HepG2 (cell line): ENCODE data around the gene SIX5. TPM values are rescaled to one million over a fixed set of nuclear protein-coding genes. Genes with fewer than 3 reads are reported as not detected.
A peak's percentile ranks its signal among the peaks of the same experiment; 100 is the strongest.

Source experiments
- ATAC-seq: fragments of 200-7000 bp; cut with Tn5 transposase; 3 replicates; pipeline ENCODE4 v1.9.1; 2020; ENCODE audit warnings: mild to moderate bottlenecking, moderate library complexity
- BruUV-seq: library from RNA; stranded (reverse); fragments of 400-500 nt; replicated peaks from 2 replicates; lab custom pipeline; 2021; lab: Mats Ljungman, UMichigan
- CTCF ChIA-PET: fragments of 300-600 bp; formaldehyde crosslinking; extraction: SDS; loops from one replicate; lab custom pipeline; 2021; ENCODE audit warnings: low total read pairs, inconsistent platforms, low intra/inter-chr PET ratio; lab: Yijun Ruan, JAX
- POLR2A ChIA-PET: fragments of 350-600 bp; sonication (Branson Sonifier 250); formaldehyde crosslinking; loops from one replicate; lab custom pipeline; 2020; ENCODE audit warnings: antibody characterized with exemption, inconsistent platforms; lab: Yijun Ruan, JAX
- DNase-seq: peaks from one replicate; pipeline ENCODE4 v3.0.0-alpha.2; 2015; ENCODE audit warnings: low spot score
- FAIRE-seq: peaks from 3 replicates; lab custom pipeline; 2011; peaks lifted over from hg19 to GRCh38; lab: Jason Lieb, UNC
- H2AFZ ChIP-seq: one replicate; pipeline ENCODE4 v1.6.1; 2011; ENCODE audit warnings: low read length, inconsistent platforms
- H3K27ac ChIP-seq: fragments of 300-600 bp; 3 replicates; pipeline ENCODE4 v1.8.0; 2011; ENCODE audit warnings: mixed run types, mild to moderate bottlenecking, mixed read lengths, low read length, inconsistent platforms; ENCODE audit not compliant: insufficient read depth; ENCODE audit errors: extremely low read length
- H3K27me3 ChIP-seq, 2 experiments: fragments of 200-600 bp in 1 of 2; 2 replicates in 1 of 2; 3 replicates in 1 of 2; pipeline versions ENCODE4 v1.6.0 to v1.8.0; 2011; ENCODE audit warnings: low read length in 2 of 2, mild to moderate bottlenecking in 2 of 2, moderate library complexity in 2 of 2, inconsistent platforms in 1 of 2; ENCODE audit not compliant: insufficient read depth in 2 of 2, control insufficient read depth in 1 of 2
- H3K36me3 ChIP-seq, 2 experiments: fragments of 200-600 bp in 1 of 2; replicated peaks in 1 of 2; 2 replicates in 1 of 2; 3 replicates in 1 of 2; pipeline versions ENCODE4 v1.5.1 to v1.8.0; 2011; ENCODE audit warnings: low read length in 2 of 2, inconsistent platforms in 1 of 2; ENCODE audit not compliant: insufficient read depth in 2 of 2, control insufficient read depth in 1 of 2
- H3K4me1 ChIP-seq: 2 replicates; pipeline ENCODE4 v1.5.1; 2012; ENCODE audit warnings: low read length, inconsistent platforms; ENCODE audit not compliant: insufficient read depth
- H3K4me2 ChIP-seq: 2 replicates; pipeline ENCODE4 v1.6.0; 2011; ENCODE audit warnings: low read depth, low read length, inconsistent platforms
- H3K4me3 ChIP-seq, 3 experiments: fragments of 200-600 bp in 1 of 3; sonication (generic), shearing (Covaris generic) in 1 of 3; replicated peaks in 1 of 3; 2 replicates each; pipeline ENCODE4 v1.5.1; 2011 to 2016; ENCODE audit warnings: low read length in 3 of 3, inconsistent platforms in 2 of 3, low read depth in 2 of 3, mild to moderate bottlenecking in 2 of 3, control low read depth in 1 of 3, mixed read lengths in 1 of 3; ENCODE audit not compliant: insufficient read depth in 1 of 3
- H3K79me2 ChIP-seq: one replicate; pipeline ENCODE4 v1.6.1; 2011; ENCODE audit warnings: low read length, inconsistent platforms; ENCODE audit not compliant: insufficient read depth
- H3K9ac ChIP-seq: 2 replicates; pipeline ENCODE4 v1.6.0; 2011; ENCODE audit warnings: mild to moderate bottlenecking, low read depth, low read length, inconsistent platforms; ENCODE audit not compliant: insufficient read depth
- H3K9me3 ChIP-seq: 2 replicates; pipeline ENCODE4 v1.5.1; 2012; ENCODE audit warnings: mild to moderate bottlenecking, low read length
- H4K20me1 ChIP-seq: 2 replicates; pipeline ENCODE4 v1.6.0; 2011; ENCODE audit warnings: inconsistent platforms, mild to moderate bottlenecking, low read length, moderate library complexity; ENCODE audit not compliant: insufficient read depth
- AGO2 ChIP-seq: fragments of 200-400 bp; formaldehyde crosslinking; optimal IDR thresholded peaks from 2 replicates; pipeline ENCODE3; 2017; ENCODE audit warnings: mild to moderate bottlenecking, low read depth, low read length, moderate library complexity
- GLI4 ChIP-seq: sonication (generic); formaldehyde crosslinking; IDR thresholded peaks from 2 replicates; pipeline ENCODE4 v1.5.1; 2020; ENCODE audit warnings: missing genetic modification reagents, mild to moderate bottlenecking, moderate library complexity, borderline replicate concordance
- ISX ChIP-seq: sonication (generic); formaldehyde crosslinking; conservative IDR thresholded peaks from 2 replicates; pipeline ENCODE4 v1.5.0; 2020; ENCODE audit warnings: missing genetic modification reagents
- NPAS2 ChIP-seq: sonication (generic); formaldehyde crosslinking; IDR thresholded peaks from 2 replicates; pipeline ENCODE4 v1.8.0; 2022; ENCODE audit warnings: mild to moderate bottlenecking, missing genetic modification reagents, borderline replicate concordance
- PHF21A ChIP-seq: sonication (generic); formaldehyde crosslinking; IDR thresholded peaks from 2 replicates; pipeline ENCODE4 v1.5.0; 2020; ENCODE audit warnings: mild to moderate bottlenecking, missing genetic modification reagents
- POLR2A ChIP-seq, 2 experiments: IDR thresholded peaks; 2 replicates each; pipeline ENCODE4 v1.6.1; 2011; ENCODE audit warnings: low read depth in 2 of 2, low read length in 2 of 2, mild to moderate bottlenecking in 1 of 2, moderate library complexity in 1 of 2; ENCODE audit not compliant: insufficient read depth in 1 of 2
- SETDB1 ChIP-seq: sonication (generic); formaldehyde crosslinking; IDR thresholded peaks from 2 replicates; pipeline ENCODE4 v1.5.1; 2020; ENCODE audit warnings: missing genetic modification reagents, mild to moderate bottlenecking, borderline replicate concordance
- TCF7L2 ChIP-seq: IDR thresholded peaks from 2 replicates; pipeline ENCODE4 v1.6.1; 2011; ENCODE audit warnings: mild to moderate bottlenecking, low read depth, low read length, moderate library complexity
- ZNF33A ChIP-seq: sonication (generic); formaldehyde crosslinking; IDR thresholded peaks from 2 replicates; pipeline ENCODE4 v1.5.1; 2020; ENCODE audit warnings: missing genetic modification reagents, mild to moderate bottlenecking, moderate library complexity, borderline replicate concordance
- ZNF441 ChIP-seq: sonication (generic); formaldehyde crosslinking; IDR thresholded peaks from 2 replicates; pipeline ENCODE4 v1.7.0; 2021; ENCODE audit warnings: missing genetic modification reagents, borderline replicate concordance
- WGBS: methylation state at CpG from one replicate; pipeline ENCODE4 v1.1.6; 2017; ENCODE audit warnings: low lambda C conversion rate; 5-methylcytosine and 5-hydroxymethylcytosine counted together
- in situ Hi-C: cut with HindIII; loops from 2 replicates; pipeline ENCODE4 v1.10.0; 2017; ENCODE audit warnings: low pct_unique_long_range_greater_than_20kb; ENCODE audit not compliant: extremely low pct_ligation_motif_present
- intact Hi-C: fragments of 100-400 bp; cut with micrococcal nuclease; formaldehyde crosslinking; loops from one replicate; pipeline ENCODE4 v1.10.0; 2022; ENCODE audit not compliant: unreplicated experiment
- polyA plus RNA-seq, 8 experiments: library from polyadenylated mRNA; depleted of rRNA in 3 of 8; stranded (reverse) in 7 of 8; unstranded in 1 of 8; fragments of >200 nt; fragmentation: Illumina TruSeq in 4 of 8; extraction: Trizol in 4 of 8; gene quantifications; 2 replicates each; pipeline versions ENCODE4 v1.2.1 to v1.2.3, GENCODE V29; 2011 to 2016; ENCODE audit warnings: low read depth in 4 of 8, missing spikeins in 1 of 8, mixed read lengths in 1 of 8; ENCODE audit not compliant: insufficient read depth in 1 of 8
- total RNA-seq, 5 experiments: library from RNA; depleted of rRNA; stranded (reverse); fragments of >200 nt; fragmentation: Illumina TruSeq; extraction: Trizol; gene quantifications; 2 replicates each; pipeline ENCODE4 v1.2.3, GENCODE V29; 2016; ENCODE audit warnings: low read depth in 1 of 5
- TF ChIP-seq, protein P1 (sequence below): fragments of 450-650 bp; IDR thresholded peaks from 2 replicates; pipeline ENCODE4 v1.6.1; 2017
- TF ChIP-seq, protein P2 (sequence below): sonication (generic); formaldehyde crosslinking; IDR thresholded peaks from 2 replicates; pipeline ENCODE4 v1.4.0; 2020; ENCODE audit warnings: mild to moderate bottlenecking, missing genetic modification reagents
- TF ChIP-seq, protein P3 (sequence below): sonication (generic); formaldehyde crosslinking; IDR thresholded peaks from 2 replicates; pipeline ENCODE4 v1.8.1; 2022; ENCODE audit warnings: low read depth, mild to moderate bottlenecking, missing genetic modification reagents
- TF ChIP-seq, protein P4 (sequence below): sonication (generic); formaldehyde crosslinking; IDR thresholded peaks from 2 replicates; pipeline ENCODE4 v1.5.0; 2020; ENCODE audit warnings: missing genetic modification reagents

SIX5 gene
- total and polyA plus RNA-seq, 2 of the 13 experiments (the other 11 are each of a cell fraction or from before 2014, with no cell fraction given) = 7.7 to 10.5 TPM

DNA sequence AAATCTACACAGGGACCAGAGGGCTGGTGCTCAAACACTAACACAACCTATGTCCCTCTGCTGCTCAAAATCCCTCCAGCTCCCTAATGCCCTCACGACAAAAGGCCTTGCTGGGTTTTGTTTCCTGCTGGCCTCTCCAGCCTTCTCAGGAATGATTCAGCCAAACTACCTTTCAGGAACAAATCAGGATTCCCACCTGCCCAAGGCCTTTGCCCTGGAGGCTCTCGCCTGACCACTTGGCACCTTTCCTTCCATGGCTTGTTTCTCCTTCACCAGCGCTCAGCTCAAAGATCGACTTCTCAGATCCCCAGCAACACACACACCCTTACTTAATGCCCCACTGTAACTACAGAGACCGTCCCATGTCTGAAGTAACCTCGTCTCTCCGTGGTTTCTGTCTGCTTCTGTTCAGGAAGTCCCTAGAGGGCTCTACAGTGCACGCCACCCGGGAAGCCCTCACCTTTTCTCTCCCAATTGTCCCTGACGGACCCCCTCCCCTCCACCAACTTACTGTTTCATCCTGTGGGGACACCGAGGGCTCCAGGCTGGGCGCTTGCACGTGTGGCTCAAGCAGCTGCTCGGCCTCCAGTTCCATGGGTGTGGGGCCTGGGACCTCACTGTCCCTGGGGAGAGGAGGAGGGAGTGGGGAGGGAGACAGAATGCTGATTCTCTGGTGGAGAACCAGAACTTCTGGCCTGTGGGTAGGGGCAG lies 3.2 kb upstream of the SIX5 start:
- ChIA-PET POLR2A (interaction anchor here (1.2 to 1.4 kb wide), 2 partner anchors 10 to 21 kb away, joined by 3 to 5 read pairs; partner anchors contain the start of genes DMPK and DMWD), CTCF (no interaction called here)
- Histone ChIP-seq H3K27ac (no peak overlapping the region), H3K4me3 (no peak overlapping the region), H3K9ac (no peak overlapping the region), H3K4me1 (peaks cover 18% of the 10 kb centered on the region), H3K79me2 (peaks cover 3% of the 10 kb centered on the region), H4K20me1 (no peaks in the 10 kb centered on the region), H3K36me3 (peaks cover 2% of the 10 kb centered on the region in 2 experiments; a peak in 2 of 5 replicates), H2AFZ (no peak overlapping the region), H3K27me3 (no peaks in the 10 kb centered on the region), H3K9me3 (no peaks in the 10 kb centered on the region), H3K4me2 (no peak overlapping the region)
- in situ Hi-C loops (no loop called here), intact Hi-C loops (no loop called here)
- WGBS = 75% methylated on average over 14 of the region's 14 CpGs
- no peak for DNase-seq
- no TSS peak for BruUV-seq
- ATAC-seq = no peak
- TF ChIP-seq GLI4 (CRISPR knock-in tag) (no peak), PHF21A (no peak), SETDB1 (no peak), POLR2A (IDR thresholded peaks at IDR 0.05; ENCODE audit: insufficient read depth in 1 of 2, low read depth in 2 of 2, low read length in 2 of 2) (0 out of 4 replicates have a peak, but pooled peaks of 1 of the 2 experiments have one; percentile 7), AGO2 (peak; percentile 31), TCF7L2 (no peak), ZNF441 (CRISPR knock-in tag) (no peak), NPAS2 (no peak), ISX (CRISPR knock-in tag) (no peak), ZNF33A (CRISPR knock-in tag) (no peak)
- TF ChIP-seq, protein P1, sequence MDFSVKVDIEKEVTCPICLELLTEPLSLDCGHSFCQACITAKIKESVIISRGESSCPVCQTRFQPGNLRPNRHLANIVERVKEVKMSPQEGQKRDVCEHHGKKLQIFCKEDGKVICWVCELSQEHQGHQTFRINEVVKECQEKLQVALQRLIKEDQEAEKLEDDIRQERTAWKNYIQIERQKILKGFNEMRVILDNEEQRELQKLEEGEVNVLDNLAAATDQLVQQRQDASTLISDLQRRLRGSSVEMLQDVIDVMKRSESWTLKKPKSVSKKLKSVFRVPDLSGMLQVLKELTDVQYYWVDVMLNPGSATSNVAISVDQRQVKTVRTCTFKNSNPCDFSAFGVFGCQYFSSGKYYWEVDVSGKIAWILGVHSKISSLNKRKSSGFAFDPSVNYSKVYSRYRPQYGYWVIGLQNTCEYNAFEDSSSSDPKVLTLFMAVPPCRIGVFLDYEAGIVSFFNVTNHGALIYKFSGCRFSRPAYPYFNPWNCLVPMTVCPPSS = no peak
- TF ChIP-seq, protein P2, sequence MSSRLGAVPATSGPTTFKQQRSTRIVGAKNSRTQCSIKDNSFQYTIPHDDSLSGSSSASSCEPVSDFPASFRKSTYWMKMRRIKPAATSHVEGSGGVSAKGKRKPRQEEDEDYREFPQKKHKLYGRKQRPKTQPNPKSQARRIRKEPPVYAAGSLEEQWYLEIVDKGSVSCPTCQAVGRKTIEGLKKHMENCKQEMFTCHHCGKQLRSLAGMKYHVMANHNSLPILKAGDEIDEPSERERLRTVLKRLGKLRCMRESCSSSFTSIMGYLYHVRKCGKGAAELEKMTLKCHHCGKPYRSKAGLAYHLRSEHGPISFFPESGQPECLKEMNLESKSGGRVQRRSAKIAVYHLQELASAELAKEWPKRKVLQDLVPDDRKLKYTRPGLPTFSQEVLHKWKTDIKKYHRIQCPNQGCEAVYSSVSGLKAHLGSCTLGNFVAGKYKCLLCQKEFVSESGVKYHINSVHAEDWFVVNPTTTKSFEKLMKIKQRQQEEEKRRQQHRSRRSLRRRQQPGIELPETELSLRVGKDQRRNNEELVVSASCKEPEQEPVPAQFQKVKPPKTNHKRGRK (CRISPR knock-in tag) = no peak
- TF ChIP-seq, protein P3, sequence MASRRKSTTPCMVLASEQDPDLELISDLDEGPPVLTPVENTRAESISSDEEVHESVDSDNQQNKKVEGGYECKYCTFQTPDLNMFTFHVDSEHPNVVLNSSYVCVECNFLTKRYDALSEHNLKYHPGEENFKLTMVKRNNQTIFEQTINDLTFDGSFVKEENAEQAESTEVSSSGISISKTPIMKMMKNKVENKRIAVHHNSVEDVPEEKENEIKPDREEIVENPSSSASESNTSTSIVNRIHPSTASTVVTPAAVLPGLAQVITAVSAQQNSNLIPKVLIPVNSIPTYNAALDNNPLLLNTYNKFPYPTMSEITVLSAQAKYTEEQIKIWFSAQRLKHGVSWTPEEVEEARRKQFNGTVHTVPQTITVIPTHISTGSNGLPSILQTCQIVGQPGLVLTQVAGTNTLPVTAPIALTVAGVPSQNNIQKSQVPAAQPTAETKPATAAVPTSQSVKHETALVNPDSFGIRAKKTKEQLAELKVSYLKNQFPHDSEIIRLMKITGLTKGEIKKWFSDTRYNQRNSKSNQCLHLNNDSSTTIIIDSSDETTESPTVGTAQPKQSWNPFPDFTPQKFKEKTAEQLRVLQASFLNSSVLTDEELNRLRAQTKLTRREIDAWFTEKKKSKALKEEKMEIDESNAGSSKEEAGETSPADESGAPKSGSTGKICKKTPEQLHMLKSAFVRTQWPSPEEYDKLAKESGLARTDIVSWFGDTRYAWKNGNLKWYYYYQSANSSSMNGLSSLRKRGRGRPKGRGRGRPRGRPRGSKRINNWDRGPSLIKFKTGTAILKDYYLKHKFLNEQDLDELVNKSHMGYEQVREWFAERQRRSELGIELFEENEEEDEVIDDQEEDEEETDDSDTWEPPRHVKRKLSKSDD (CRISPR knock-in tag) = no peak
- TF ChIP-seq, protein P4, sequence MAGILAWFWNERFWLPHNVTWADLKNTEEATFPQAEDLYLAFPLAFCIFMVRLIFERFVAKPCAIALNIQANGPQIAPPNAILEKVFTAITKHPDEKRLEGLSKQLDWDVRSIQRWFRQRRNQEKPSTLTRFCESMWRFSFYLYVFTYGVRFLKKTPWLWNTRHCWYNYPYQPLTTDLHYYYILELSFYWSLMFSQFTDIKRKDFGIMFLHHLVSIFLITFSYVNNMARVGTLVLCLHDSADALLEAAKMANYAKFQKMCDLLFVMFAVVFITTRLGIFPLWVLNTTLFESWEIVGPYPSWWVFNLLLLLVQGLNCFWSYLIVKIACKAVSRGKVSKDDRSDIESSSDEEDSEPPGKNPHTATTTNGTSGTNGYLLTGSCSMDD = no peak
- FAIRE-seq = no peak
